ENCODE measurements around the gene PIK3R3. TPM values are rescaled to one million over a fixed set of nuclear protein-coding genes. Genes with fewer than 3 reads are reported as not detected.
A peak's percentile ranks its signal among the peaks of the same experiment; 100 is the strongest.

The PIK3R3 gene
- 10.4 and 12.7 TPM in 2 replicates for total RNA-seq (2014; rRNA removed; shearing (Covaris generic); ENCODE audit: low replicate concordance)

- Histone ChIP-seq H3K9me2 (replicated peaks; ENCODE audit: insufficient read depth, low read length) (no peaks in the 10 kb centered on the region), H2AFZ (ENCODE audit: low read length) (peak within 1 kb of the TSS; percentile 94), H3K4me1 (ENCODE audit: low read length) (peaks cover 39% of the 10 kb centered on the region), H4K20me1 (ENCODE audit: insufficient read depth, low read depth, low read length) (no peaks in the 10 kb centered on the region), H3K27me3 (ENCODE audit: low read length) (no peaks in the 10 kb centered on the region), H3K79me2 (ENCODE audit: low read length) (peaks cover 46% of the 10 kb centered on the region), H3K9ac (ENCODE audit: low read length) (peak within 1 kb of the TSS; percentile 92), H3K9me3 (ENCODE audit: low read length) (no peaks in the 10 kb centered on the region), H3K4me3 (ENCODE audit: low read length) (peak within 1 kb of the TSS; percentile 75), H3K27ac (ENCODE audit: low read length) (peak within 1 kb of the TSS; percentile 87), H3K4me2 (ENCODE audit: low read depth, low read length, poor library complexity, severe bottlenecking) (peak within 1 kb of the TSS; percentile 82), H3K36me3 (ENCODE audit: insufficient read depth, low read length) (peaks cover 3% of the 10 kb centered on the region; the same call in 1 of the 2 replicates)
- DNase-seq: peak; percentile 99
Measured at GRCh38 chr1:46132529-46133180, at the start of gene PIK3R3. PIK3R3 (minus strand) TSS chr1:46132629; CDS start chr1:46131952, 677 bp downstream.

- H3K9ac ChIP-seq (ENCODE audit: low read length): no peak overlapping the region
- H3K9me3 ChIP-seq (ENCODE audit: low read length): no peaks in the 10 kb centered on the region
- H3K27me3 ChIP-seq (ENCODE audit: low read length): no peaks in the 10 kb centered on the region
- H3K27ac ChIP-seq (ENCODE audit: low read length): no peak overlapping the region
- no peak overlapping the region for H3K4me3 ChIP-seq (ENCODE audit: low read length)
- H3K4me2 ChIP-seq (ENCODE audit: low read depth, low read length, poor library complexity, severe bottlenecking): no peak overlapping the region
- no peaks in the 10 kb centered on the region for H3K36me3 ChIP-seq (ENCODE audit: insufficient read depth, low read length)
- H3K4me1 ChIP-seq (ENCODE audit: low read length): peaks cover 16% of the 10 kb centered on the region
- H2AFZ ChIP-seq (ENCODE audit: low read length): no peak overlapping the region
- DNase-seq: no peak
- H4K20me1 ChIP-seq (ENCODE audit: insufficient read depth, low read depth, low read length): no peaks in the 10 kb centered on the region
- no peaks in the 10 kb centered on the region for H3K9me2 ChIP-seq (replicated peaks; ENCODE audit: insufficient read depth, low read length)
- H3K79me2 ChIP-seq (ENCODE audit: low read length): no peaks in the 10 kb centered on the region
Measured at GRCh38 chr1:46181343-46182260, 49.2 kb upstream of the PIK3R3 start.

- peaks cover 22% of the 10 kb centered on the region for H3K4me1 ChIP-seq (ENCODE audit: low read length)
- no peaks in the 10 kb centered on the region for H3K36me3 ChIP-seq (ENCODE audit: insufficient read depth, low read length)
- no peak overlapping the region for H3K27ac ChIP-seq (ENCODE audit: low read length)
- no peaks in the 10 kb centered on the region for H3K9me3 ChIP-seq (ENCODE audit: low read length)
- no peak overlapping the region for H3K9ac ChIP-seq (ENCODE audit: low read length)
- no peak overlapping the region for H3K4me3 ChIP-seq (ENCODE audit: low read length)
- H2AFZ ChIP-seq (ENCODE audit: low read length): no peak overlapping the region
- H3K4me2 ChIP-seq (ENCODE audit: low read depth, low read length, poor library complexity, severe bottlenecking): no peak overlapping the region
- H3K27me3 ChIP-seq (ENCODE audit: low read length): no peaks in the 10 kb centered on the region
- no peaks in the 10 kb centered on the region for H3K9me2 ChIP-seq (replicated peaks; ENCODE audit: insufficient read depth, low read length)
- no peaks in the 10 kb centered on the region for H3K79me2 ChIP-seq (ENCODE audit: low read length)
- no peaks in the 10 kb centered on the region for H4K20me1 ChIP-seq (ENCODE audit: insufficient read depth, low read depth, low read length)
- DNase-seq: peak; percentile 66
Measured at GRCh38 chr1:46180082-46180616, 47.7 kb upstream of the PIK3R3 start.

- Histone ChIP-seq H3K4me2 (ENCODE audit: low read depth, low read length, poor library complexity, severe bottlenecking) (peak overlapping the region; percentile 43), H3K9me3 (ENCODE audit: low read length) (no peaks in the 10 kb centered on the region), H2AFZ (ENCODE audit: low read length) (peak overlapping the region; percentile 47; the same call in 1 of the 2 replicates)
Measured at GRCh38 chr1:46179138-46180081, 47.0 kb upstream of the PIK3R3 start.

GRCh38 chr1:46176211-46176865 lies 43.9 kb upstream of the PIK3R3 start, which contains the start of gene P3R3URF:
P3R3URF (minus strand) TSS chr1:46176488; CDS start chr1:46176471, 17 bp downstream.
- H3K4me1 ChIP-seq (ENCODE audit: low read length): peaks cover 36% of the 10 kb centered on the region
- no peak within 1 kb of the TSS for H3K27ac ChIP-seq (ENCODE audit: low read length)
- H3K9me2 ChIP-seq (replicated peaks; ENCODE audit: insufficient read depth, low read length): no peaks in the 10 kb centered on the region
- H3K4me2 ChIP-seq (ENCODE audit: low read depth, low read length, poor library complexity, severe bottlenecking): no peak within 1 kb of the TSS
- no peaks in the 10 kb centered on the region for H3K36me3 ChIP-seq (ENCODE audit: insufficient read depth, low read length)
- no peak within 1 kb of the TSS for H3K9ac ChIP-seq (ENCODE audit: low read length)
- no peak within 1 kb of the TSS for H3K4me3 ChIP-seq (ENCODE audit: low read length)
- no peaks in the 10 kb centered on the region; the same call in 1 of the 2 replicates for H3K27me3 ChIP-seq (ENCODE audit: low read length)
- DNase-seq: peak; percentile 69
- H3K9me3 ChIP-seq (ENCODE audit: low read length): no peaks in the 10 kb centered on the region
- no peaks in the 10 kb centered on the region for H3K79me2 ChIP-seq (ENCODE audit: low read length)
- H2AFZ ChIP-seq (ENCODE audit: low read length): no peak within 1 kb of the TSS
- no peaks in the 10 kb centered on the region for H4K20me1 ChIP-seq (ENCODE audit: insufficient read depth, low read depth, low read length)

More at GRCh38 chr1:46179138-46180081, 47.0 kb upstream of the PIK3R3 start:
- Histone ChIP-seq H3K27me3 (ENCODE audit: low read length) (no peaks in the 10 kb centered on the region), H3K36me3 (ENCODE audit: insufficient read depth, low read length) (no peaks in the 10 kb centered on the region), H3K79me2 (ENCODE audit: low read length) (no peaks in the 10 kb centered on the region), H3K9ac (ENCODE audit: low read length) (peak overlapping the region; percentile 30), H3K4me3 (ENCODE audit: low read length) (peak overlapping the region; percentile 22; the same call in 1 of the 2 replicates), H3K27ac (ENCODE audit: low read length) (no peak overlapping the region), H4K20me1 (ENCODE audit: insufficient read depth, low read depth, low read length) (no peaks in the 10 kb centered on the region), H3K9me2 (replicated peaks; ENCODE audit: insufficient read depth, low read length) (no peaks in the 10 kb centered on the region), H3K4me1 (ENCODE audit: low read length) (peaks cover 22% of the 10 kb centered on the region)
- peak; percentile 87 for DNase-seq

- Histone ChIP-seq H3K9me3 (ENCODE audit: low read length) (no peaks in the 10 kb centered on the region), H3K36me3 (ENCODE audit: insufficient read depth, low read length) (no peaks in the 10 kb centered on the region), H3K9ac (ENCODE audit: low read length) (no peak overlapping the region), H3K79me2 (ENCODE audit: low read length) (no peaks in the 10 kb centered on the region), H4K20me1 (ENCODE audit: insufficient read depth, low read depth, low read length) (no peaks in the 10 kb centered on the region), H3K9me2 (replicated peaks; ENCODE audit: insufficient read depth, low read length) (no peaks in the 10 kb centered on the region), H3K4me1 (ENCODE audit: low read length) (peaks cover 43% of the 10 kb centered on the region), H3K4me3 (ENCODE audit: low read length) (no peak overlapping the region), H3K27ac (ENCODE audit: low read length) (no peak overlapping the region), H2AFZ (ENCODE audit: low read length) (no peak overlapping the region), H3K4me2 (ENCODE audit: low read depth, low read length, poor library complexity, severe bottlenecking) (no peak overlapping the region), H3K27me3 (ENCODE audit: low read length) (no peaks in the 10 kb centered on the region; the same call in 1 of the 2 replicates)
- DNase-seq: no peak
Measured at GRCh38 chr1:46175243-46175642, 42.8 kb upstream of the PIK3R3 start.
